ENCODE measurements around the gene RNF41. TPM values are rescaled to one million over a fixed set of nuclear protein-coding genes. Genes with fewer than 3 reads are reported as not detected.
"Not testable (repeated sequence)": the region's sequence is repeated elsewhere in the genome, so short reads cannot be mapped to it uniquely, and the experiment has no call there.

The RNF41 gene
- total RNA-seq = 79.6 TPM

- H3K36me3 ChIP-seq = no peaks in the 10 kb centered on the region
- peak; percentile 67 to 94 for TF ChIP-seq POLR2A (IDR thresholded peaks at IDR 0.05)
- TF ChIP-seq POLR2AphosphoS5 (IDR thresholded peaks at IDR 0.05; ENCODE audit: insufficient read depth in 1 of 2, low read depth in 1 of 2) = peak; percentile 98 to 100
- no peak for TF ChIP-seq CTCF (IDR thresholded peaks at IDR 0.05)
- H3K27ac ChIP-seq = peak within 1 kb of the TSS; percentile 95
- peaks cover 59% of the 10 kb centered on the region for H3K4me1 ChIP-seq
- peak; percentile 98 to 99 for DNase-seq (ENCODE audit: extremely low spot score in 2 of 2)
- no peaks in the 10 kb centered on the region for H3K9me3 ChIP-seq
- intact Hi-C loops (cut with DNase I) = loop anchor here (10.0 kb wide), 1 partner anchor 97 kb away; the partner anchor contains the start of gene ESYT1
- peak within 1 kb of the TSS; percentile 74 to 78 for H3K4me3 ChIP-seq
- no peaks in the 10 kb centered on the region for H3K27me3 ChIP-seq
Measured at GRCh38 chr12:56221757-56222530, at the start of gene RNF41. Gene RNF41 (minus strand): TSS chr12:56221922. CDS start chr12:56214047, 7,875 bp downstream.

- DNase-seq (ENCODE audit: extremely low spot score in 2 of 2) = no peak
- Histone ChIP-seq H3K27ac (no peak overlapping the region), H3K4me3 (no peak overlapping the region), H3K9me3 (no peaks in the 10 kb centered on the region), H3K4me1 (peaks cover 17% of the 10 kb centered on the region), H3K27me3 (no peaks in the 10 kb centered on the region), H3K36me3 (peaks cover 0 to 48% of the 10 kb centered on the region in 2 donors)
- intact Hi-C loops (cut with DNase I) = no loop called here
- no peak for TF ChIP-seq POLR2AphosphoS5 (IDR thresholded peaks at IDR 0.05; ENCODE audit: insufficient read depth in 1 of 2, low read depth in 1 of 2)
- TF ChIP-seq POLR2A (IDR thresholded peaks at IDR 0.05) = no peak
- TF ChIP-seq CTCF (IDR thresholded peaks at IDR 0.05) = no peak
Measured at GRCh38 chr12:56271031-56271430, 49.3 kb upstream of the RNF41 start.

- intact Hi-C loops (cut with DNase I) = no loop called here
- Histone ChIP-seq H3K27ac (peak overlapping the region; percentile 88), H3K27me3 (no peaks in the 10 kb centered on the region), H3K36me3 (peaks cover 0 to 13% of the 10 kb centered on the region in 2 donors), H3K4me1 (peaks cover 21% of the 10 kb centered on the region), H3K4me3 (peak overlapping the region; percentile 57 to 74), H3K9me3 (no peaks in the 10 kb centered on the region)
- TF ChIP-seq POLR2A (IDR thresholded peaks at IDR 0.05) (no peak), POLR2AphosphoS5 (IDR thresholded peaks at IDR 0.05; ENCODE audit: insufficient read depth in 1 of 2, low read depth in 1 of 2) (no peak), CTCF (IDR thresholded peaks at IDR 0.05) (no peak)
- DNase-seq (ENCODE audit: extremely low spot score in 2 of 2) = no peak
Measured at GRCh38 chr12:56267443-56268071, 45.8 kb upstream of the RNF41 start.

- intact Hi-C loops (cut with DNase I) = no loop called here
- Histone ChIP-seq H3K9me3 (no peaks in the 10 kb centered on the region), H3K4me3 (peak within 1 kb of the TSS; percentile 57 to 74), H3K4me1 (peaks cover 21% of the 10 kb centered on the region), H3K27ac (peak within 1 kb of the TSS; percentile 88), H3K36me3 (peaks cover 0 to 7% of the 10 kb centered on the region in 2 donors), H3K27me3 (no peaks in the 10 kb centered on the region)
- peak in 1 of 2 donors; percentile 78 for TF ChIP-seq POLR2A (IDR thresholded peaks at IDR 0.05)
- TF ChIP-seq CTCF (IDR thresholded peaks at IDR 0.05) = peak; percentile 40 to 71 (median 41)
- TF ChIP-seq POLR2AphosphoS5 (IDR thresholded peaks at IDR 0.05; ENCODE audit: insufficient read depth in 1 of 2, low read depth in 1 of 2) = peak; percentile 81 to 93
- DNase-seq (ENCODE audit: extremely low spot score in 2 of 2) = peak in 1 of 2 donors; percentile 91
Measured at GRCh38 chr12:56266693-56267442, 45.1 kb upstream of the RNF41 start, which contains the start of gene COQ10A. Gene COQ10A (plus strand): TSS chr12:56266942. CDS start chr12:56267119, 177 bp downstream.

GRCh38 chr12:56266068-56266692 lies 44.5 kb upstream of the RNF41 start:
- DNase-seq (ENCODE audit: extremely low spot score in 2 of 2); intact Hi-C loops (cut with DNase I); H3K36me3 ChIP-seq; H3K9me3 ChIP-seq; H3K27me3 ChIP-seq: not testable (repeated sequence)
- H3K4me1 ChIP-seq = peaks cover 21% of the 10 kb centered on the region
- H3K4me3 ChIP-seq = peak overlapping the region; percentile 57 to 74
- H3K27ac ChIP-seq = peak overlapping the region; percentile 88

- intact Hi-C loops (cut with DNase I) = not testable (repeated sequence)
Measured at GRCh38 chr12:56262955-56263354, 41.2 kb upstream of the RNF41 start.

More at GRCh38 chr12:56262955-56263354, 41.2 kb upstream of the RNF41 start:
- peaks cover 24% of the 10 kb centered on the region for H3K4me1 ChIP-seq
- not testable (repeated sequence) for H3K9me3 ChIP-seq; H3K36me3 ChIP-seq; H3K4me3 ChIP-seq; H3K27ac ChIP-seq; DNase-seq (ENCODE audit: extremely low spot score in 2 of 2); H3K27me3 ChIP-seq

Data from vagina (tissue), 2 donors.